Suprapubic skin (tissue), 4 donors: ENCODE data around the gene ZNF593. TPM values are rescaled to one million over a fixed set of nuclear protein-coding genes. Genes with fewer than 3 reads are reported as not detected.

Source experiments
- DNase-seq, 2 donors: peaks; one replicate each; pipeline ENCODE4 v3.0.0-alpha.2; 2019; ENCODE audit warnings: low spot score in 2 of 2
- H3K27ac ChIP-seq: fragments of 200-600 bp; sonication (generic); one replicate; pipeline ENCODE4 v1.5.1; 2019
- H3K27me3 ChIP-seq: fragments of 200-600 bp; sonication (generic); one replicate; pipeline ENCODE4 v1.5.1; 2019
- H3K36me3 ChIP-seq: fragments of 200-600 bp; sonication (generic); one replicate; pipeline ENCODE4 v1.5.1; 2019
- H3K4me1 ChIP-seq: fragments of 200-600 bp; sonication (generic); one replicate; pipeline ENCODE4 v1.5.1; 2019
- H3K4me3 ChIP-seq: fragments of 200-600 bp; sonication (generic); one replicate; pipeline ENCODE4 v1.5.1; 2019; ENCODE audit warnings: mild to moderate bottlenecking
- H3K9me3 ChIP-seq: fragments of 200-600 bp; sonication (generic); one replicate; pipeline ENCODE4 v1.5.1; 2019
- CTCF ChIP-seq, 2 donors: fragments of 200-600 bp in 1 of 2; fragments of 450-650 bp in 1 of 2; sonication (generic) in 1 of 2; IDR thresholded peaks; one replicate each; pipeline ENCODE4 v1.5.1; 2016 to 2019; ENCODE audit warnings: antibody characterized with exemption in 2 of 2, mild to moderate bottlenecking in 1 of 2, moderate library complexity in 1 of 2
- EP300 ChIP-seq: sonication (generic); formaldehyde crosslinking; IDR thresholded peaks from one replicate; pipeline ENCODE4 v1.6.1; 2017; ENCODE audit warnings: antibody characterized with exemption
- POLR2A ChIP-seq, 2 donors: fragments of 450-650 bp; IDR thresholded peaks; one replicate each; pipeline ENCODE4 v1.6.1; 2017; ENCODE audit warnings: antibody characterized with exemption in 2 of 2, mild to moderate bottlenecking in 2 of 2, moderate library complexity in 2 of 2
- POLR2AphosphoS5 ChIP-seq, 3 donors: sonication (generic); formaldehyde crosslinking; IDR thresholded peaks; one replicate each; pipeline ENCODE4 v1.6.1; 2017; ENCODE audit warnings: antibody characterized with exemption in 3 of 3
- WGBS: methylation state at CpG from one replicate; pipeline ENCODE4 v1.1.5; 2018; 5-methylcytosine and 5-hydroxymethylcytosine counted together
- total RNA-seq, 4 donors: library from RNA; depleted of rRNA; stranded (reverse); fragments of >200 nt; gene quantifications; one replicate each; pipeline ENCODE4 v1.1.0, GENCODE V29; 2016

Gene ZNF593
- total RNA-seq, 4 donors from 2014 or later = 15.3 to 53.4 (median 28.3) TPM

GRCh38 chr1:26180010-26180506 is 10.3 kb downstream of the ZNF593 start:
- TF ChIP-seq POLR2AphosphoS5 (IDR thresholded peaks at IDR 0.05) (no peak), CTCF (IDR thresholded peaks at IDR 0.05) (no peak), POLR2A (IDR thresholded peaks at IDR 0.05) (no peak), EP300 (no peak)
- Histone ChIP-seq H3K9me3 (no peaks in the 10 kb centered on the region), H3K36me3 (peaks cover 17% of the 10 kb centered on the region), H3K27me3 (no peaks in the 10 kb centered on the region), H3K4me3 (no peak overlapping the region), H3K27ac (no peak overlapping the region), H3K4me1 (peaks cover 8% of the 10 kb centered on the region)
- no peak for DNase-seq
- 82% methylated on average over 4 of the region's 4 CpGs for WGBS

GRCh38 chr1:26181586-26182382 is 12.1 kb downstream of the ZNF593 start:
- WGBS = 70% methylated on average over 8 of the region's 9 CpGs
- no peak for TF ChIP-seq POLR2A (IDR thresholded peaks at IDR 0.05)
- no peak for TF ChIP-seq POLR2AphosphoS5 (IDR thresholded peaks at IDR 0.05)
- no peak for DNase-seq
- Histone ChIP-seq H3K9me3 (no peaks in the 10 kb centered on the region), H3K4me1 (peaks cover 8% of the 10 kb centered on the region), H3K27me3 (no peaks in the 10 kb centered on the region), H3K27ac (no peak overlapping the region), H3K4me3 (no peak overlapping the region), H3K36me3 (peaks cover 26% of the 10 kb centered on the region)

- no peak for TF ChIP-seq POLR2AphosphoS5 (IDR thresholded peaks at IDR 0.05)
- Histone ChIP-seq H3K4me3 (no peak overlapping the region), H3K27me3 (no peaks in the 10 kb centered on the region), H3K36me3 (peaks cover 26% of the 10 kb centered on the region), H3K4me1 (peaks cover 8% of the 10 kb centered on the region), H3K9me3 (no peaks in the 10 kb centered on the region), H3K27ac (no peak overlapping the region)
- WGBS = 97% methylated on average over 5 of the region's 7 CpGs
- DNase-seq = no peak
Measured at GRCh38 chr1:26182383-26182696, 12.6 kb downstream of the ZNF593 start.

- no peaks in the 10 kb centered on the region for H3K4me1 ChIP-seq
- H3K9me3 ChIP-seq = no peaks in the 10 kb centered on the region
- TF ChIP-seq EP300 (no peak), CTCF (IDR thresholded peaks at IDR 0.05) (no peak), POLR2A (IDR thresholded peaks at IDR 0.05) (no peak), POLR2AphosphoS5 (IDR thresholded peaks at IDR 0.05) (no peak)
- no peak for DNase-seq
- no peaks in the 10 kb centered on the region for H3K27me3 ChIP-seq
- no peak overlapping the region for H3K27ac ChIP-seq
- H3K36me3 ChIP-seq = peaks cover 36% of the 10 kb centered on the region
- WGBS = 93% methylated on average over 7 of the region's 7 CpGs
- no peak overlapping the region for H3K4me3 ChIP-seq
Measured at GRCh38 chr1:26184086-26184485, 14.4 kb downstream of the ZNF593 start.

- peaks cover 39% of the 10 kb centered on the region for H3K36me3 ChIP-seq
- no peaks in the 10 kb centered on the region for H3K4me1 ChIP-seq
- H3K4me3 ChIP-seq = no peak overlapping the region
- no peaks in the 10 kb centered on the region for H3K27me3 ChIP-seq
- TF ChIP-seq EP300 (no peak), POLR2A (IDR thresholded peaks at IDR 0.05) (no peak), POLR2AphosphoS5 (IDR thresholded peaks at IDR 0.05) (no peak)
- H3K9me3 ChIP-seq = no peaks in the 10 kb centered on the region
- WGBS = 97% methylated on average over 21 of the region's 21 CpGs
- no peak for DNase-seq
- H3K27ac ChIP-seq = no peak overlapping the region
Measured at GRCh38 chr1:26184883-26185282, 15.2 kb downstream of the ZNF593 start.

- peaks cover 33% of the 10 kb centered on the region for H3K36me3 ChIP-seq
Measured at GRCh38 chr1:26187882-26188281, 18.2 kb downstream of the ZNF593 start.

More at GRCh38 chr1:26187882-26188281, 18.2 kb downstream of the ZNF593 start:
- H3K4me1 ChIP-seq = no peaks in the 10 kb centered on the region
- 97% methylated on average over 6 of the region's 6 CpGs for WGBS
- no peak overlapping the region for H3K27ac ChIP-seq
- no peak overlapping the region for H3K4me3 ChIP-seq
- DNase-seq = no peak
- H3K27me3 ChIP-seq = no peaks in the 10 kb centered on the region
- TF ChIP-seq POLR2A (IDR thresholded peaks at IDR 0.05) (no peak), EP300 (no peak), POLR2AphosphoS5 (IDR thresholded peaks at IDR 0.05) (no peak), CTCF (IDR thresholded peaks at IDR 0.05) (no peak)
- H3K9me3 ChIP-seq = no peaks in the 10 kb centered on the region
